Measurements from ENCODE around the gene CLEC4G.
"Not testable (repeated sequence)": the region's sequence is repeated elsewhere in the genome, so short reads cannot be mapped to it uniquely, and the experiment has no call there.

The CLEC4G gene, protein sequence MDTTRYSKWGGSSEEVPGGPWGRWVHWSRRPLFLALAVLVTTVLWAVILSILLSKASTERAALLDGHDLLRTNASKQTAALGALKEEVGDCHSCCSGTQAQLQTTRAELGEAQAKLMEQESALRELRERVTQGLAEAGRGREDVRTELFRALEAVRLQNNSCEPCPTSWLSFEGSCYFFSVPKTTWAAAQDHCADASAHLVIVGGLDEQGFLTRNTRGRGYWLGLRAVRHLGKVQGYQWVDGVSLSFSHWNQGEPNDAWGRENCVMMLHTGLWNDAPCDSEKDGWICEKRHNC

GRCh38 chr19:7732045-7732444 is at the start of gene CLEC4G:
Gene CLEC4G, minus strand, starts transcription at chr19:7732110. Its CDS starts 8 bp downstream, at chr19:7732102.
- no peak for DNase-seq

DNA sequence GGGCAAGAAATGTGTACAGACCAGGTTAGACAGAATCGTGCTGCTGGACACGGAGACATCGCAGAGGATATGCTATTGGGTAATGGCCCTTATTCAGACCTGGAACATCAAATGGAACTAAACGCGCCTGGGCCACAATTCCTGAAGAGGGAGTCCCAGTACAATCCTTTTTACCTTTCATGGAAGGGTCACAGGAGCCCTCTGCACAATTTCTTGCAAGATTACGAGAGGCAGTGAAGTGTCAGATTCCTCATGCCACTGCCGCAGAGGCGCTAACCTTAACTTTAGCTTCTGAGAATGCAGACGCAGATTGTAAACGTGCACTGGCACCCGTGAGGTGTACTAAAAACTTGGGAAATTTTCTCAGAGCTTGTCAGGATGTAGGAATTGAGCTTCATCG is 49.2 kb upstream of the CLEC4G start:
- DNase-seq, result no peak

DNA sequence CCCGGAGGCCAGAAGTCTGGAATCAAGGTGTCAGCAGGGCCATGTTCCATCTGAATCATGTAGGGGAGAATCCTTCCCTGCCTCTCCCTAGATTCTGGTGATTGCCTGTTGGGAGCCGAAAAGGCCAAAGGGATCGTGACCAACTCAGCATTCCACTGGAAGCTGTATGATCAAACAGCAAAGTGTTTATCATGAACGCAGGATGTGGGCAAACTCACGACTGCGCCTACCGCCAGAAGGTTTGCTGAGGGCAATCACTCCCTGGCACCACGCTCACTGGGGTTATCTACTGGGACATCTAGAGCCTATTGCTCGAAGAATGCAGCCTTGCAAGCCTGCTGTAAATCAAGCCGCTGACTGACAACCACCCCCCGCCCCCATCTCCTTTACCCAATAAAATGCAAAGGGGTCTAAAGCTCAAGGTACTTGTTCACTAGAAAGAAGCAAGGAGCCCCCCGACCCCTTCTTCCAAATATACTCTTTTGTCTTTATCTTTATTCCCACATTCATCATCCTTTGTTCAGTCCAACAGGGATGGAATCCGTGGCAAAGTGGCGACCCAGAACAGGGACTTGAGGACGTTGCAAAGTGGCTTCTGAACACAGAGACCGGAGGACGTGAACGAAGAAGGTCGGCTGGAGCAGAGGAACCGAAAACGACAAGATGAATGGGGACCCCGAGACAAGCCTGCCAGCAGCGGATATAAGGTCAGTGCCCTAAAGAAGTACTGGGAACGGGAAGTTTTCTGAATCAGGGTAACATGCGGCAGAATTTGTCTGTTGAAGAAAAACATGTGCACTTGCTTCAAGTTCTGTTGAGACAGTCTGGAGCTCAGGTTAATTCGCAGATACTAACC is 47.9 kb upstream of the CLEC4G start:
- no peak for DNase-seq

DNA sequence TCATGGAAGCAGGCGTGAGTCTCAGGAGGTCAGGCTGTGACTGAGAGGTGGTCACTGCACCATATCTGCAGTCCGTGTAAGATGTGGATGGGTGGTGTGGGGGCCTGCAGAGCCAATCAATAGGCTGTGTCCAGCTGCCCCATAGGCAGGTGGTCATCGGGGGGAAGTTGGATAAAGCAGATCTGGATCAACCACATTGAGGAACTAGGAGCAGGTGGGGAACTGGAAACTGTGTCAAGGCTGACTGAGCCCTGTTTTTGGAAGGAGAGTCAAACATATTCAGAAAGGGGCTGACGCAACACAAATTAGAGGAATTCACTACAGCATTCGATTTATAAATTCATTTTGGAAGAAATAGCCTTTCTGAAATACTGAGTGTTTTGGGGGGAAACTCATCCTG is 46.2 kb upstream of the CLEC4G start:
- DNase-seq, result no peak

GRCh38 chr19:7775761-7776160 is 43.9 kb upstream of the CLEC4G start:
- DNase-seq, result no peak

DNA sequence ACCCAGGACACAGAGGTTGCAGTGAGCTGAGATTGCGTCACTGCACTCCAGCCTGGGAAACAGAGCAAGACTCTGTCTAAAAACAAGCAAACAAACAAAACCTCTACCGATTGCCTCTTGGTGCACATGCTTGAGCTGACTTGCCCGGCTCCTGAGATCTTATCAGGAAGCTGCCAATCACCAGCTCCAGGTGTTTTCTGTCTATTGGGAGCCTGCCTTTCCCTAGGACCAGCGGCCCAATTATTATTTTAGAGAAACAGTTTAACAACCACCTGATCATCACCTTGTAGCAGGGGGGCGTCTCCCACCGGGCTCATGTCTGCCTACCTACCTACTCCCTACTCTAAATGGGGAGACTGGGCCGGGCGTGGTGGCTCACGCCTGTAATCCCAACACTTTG is 41.9 kb upstream of the CLEC4G start:
- no peak for DNase-seq

- no peak for DNase-seq
These were observed 40.9 kb upstream of the CLEC4G start for GRCh38 chr19:7772752-7773291.

- no peak for DNase-seq
These were observed 39.2 kb upstream of the CLEC4G start for GRCh38 chr19:7771072-7771471.

DNA sequence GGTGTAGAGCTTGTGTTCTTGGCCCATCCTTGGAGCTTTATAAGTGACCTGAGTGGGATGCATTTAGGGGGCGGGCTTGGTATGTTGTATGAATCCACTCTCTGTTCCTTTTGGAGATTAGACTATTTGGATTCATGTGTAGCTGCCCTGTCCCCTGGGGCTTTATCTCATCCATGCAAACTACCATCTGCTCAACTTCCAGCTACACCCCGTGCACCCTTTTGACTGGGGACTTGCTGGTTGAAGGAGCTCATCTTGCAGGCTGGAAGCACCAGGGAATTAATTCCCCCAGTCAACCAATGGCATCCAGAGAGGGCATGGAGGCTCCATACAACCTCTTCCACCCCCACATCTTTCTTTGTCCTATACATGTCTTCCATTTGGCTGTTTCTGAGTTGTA is 37.3 kb upstream of the CLEC4G start:
- DNase-seq, result no peak

- no peak for DNase-seq
These were observed 35.6 kb upstream of the CLEC4G start for GRCh38 chr19:7767487-7767886.

DNA sequence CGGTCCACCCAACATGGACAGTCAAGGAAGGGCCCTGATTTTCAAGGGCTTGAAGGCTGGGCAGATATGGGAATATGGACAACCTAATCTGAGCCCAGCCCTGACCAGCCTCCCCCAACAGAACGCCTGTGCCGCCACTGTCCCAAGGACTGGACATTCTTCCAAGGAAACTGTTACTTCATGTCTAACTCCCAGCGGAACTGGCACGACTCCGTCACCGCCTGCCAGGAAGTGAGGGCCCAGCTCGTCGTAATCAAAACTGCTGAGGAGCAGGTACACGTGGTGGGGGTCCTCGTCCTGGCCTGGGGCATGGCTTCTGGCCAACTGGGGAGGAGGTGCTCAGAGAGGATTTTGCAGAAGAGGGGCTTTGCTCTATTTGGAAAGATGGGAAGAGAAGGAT is 34.6 kb upstream of the CLEC4G start:
- no peak for DNase-seq

GRCh38 chr19:7765043-7765442 is 33.1 kb upstream of the CLEC4G start:
- not testable (repeated sequence) for DNase-seq

GRCh38 chr19:7764157-7764556 is 32.2 kb upstream of the CLEC4G start:
- DNase-seq, result not testable (repeated sequence)

DNA sequence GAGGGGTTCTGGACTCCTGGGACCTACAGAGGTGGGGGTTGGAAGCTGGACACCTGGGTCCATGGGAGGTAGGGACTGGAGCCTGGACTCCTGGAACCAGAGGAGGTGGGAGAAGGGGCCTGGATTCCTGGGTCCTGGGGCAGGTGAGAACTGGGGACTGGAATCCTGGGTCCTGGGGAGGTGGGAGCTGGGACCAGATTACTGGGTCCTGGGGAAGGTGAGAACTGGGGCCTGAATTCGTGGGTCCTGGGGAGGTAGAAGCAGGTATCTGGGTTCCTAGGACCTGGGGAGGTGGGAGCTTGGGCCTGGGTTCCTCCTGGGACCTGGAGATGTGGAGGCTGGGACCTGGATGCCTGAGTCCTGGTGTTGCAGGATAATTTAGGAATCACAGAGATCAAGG is 31.8 kb upstream of the CLEC4G start:
- no peak for DNase-seq

GRCh38 chr19:7762719-7763293 is 30.9 kb upstream of the CLEC4G start, which contains the start of gene CLEC4M:
Gene CLEC4M, plus strand, starts transcription at chr19:7763243. Its CDS starts 24 bp downstream, at chr19:7763267.
- DNase-seq, result no peak

- no peak for DNase-seq
These were observed 27.2 kb upstream of the CLEC4G start for GRCh38 chr19:7759156-7759555.

DNA sequence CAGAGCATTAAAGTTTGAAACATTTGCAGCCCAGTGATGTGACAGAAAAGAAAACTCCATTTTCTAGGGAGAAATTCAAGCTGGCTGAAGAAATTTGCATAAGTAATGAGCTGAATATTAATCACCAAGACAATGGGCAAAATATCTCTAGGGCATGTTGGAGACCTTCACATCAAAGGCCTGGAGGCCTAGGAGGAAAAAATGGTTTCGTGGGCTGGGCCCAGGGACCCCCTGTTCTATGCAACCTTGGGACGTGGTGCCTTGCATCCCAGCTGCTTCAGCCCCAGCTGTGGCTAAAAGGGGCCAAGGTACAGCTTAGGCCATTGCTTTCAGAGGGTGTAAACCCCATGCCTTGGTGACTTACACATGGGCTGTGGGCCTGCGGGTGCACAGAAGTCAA is 25.4 kb upstream of the CLEC4G start:
- DNase-seq, result no peak

DNA sequence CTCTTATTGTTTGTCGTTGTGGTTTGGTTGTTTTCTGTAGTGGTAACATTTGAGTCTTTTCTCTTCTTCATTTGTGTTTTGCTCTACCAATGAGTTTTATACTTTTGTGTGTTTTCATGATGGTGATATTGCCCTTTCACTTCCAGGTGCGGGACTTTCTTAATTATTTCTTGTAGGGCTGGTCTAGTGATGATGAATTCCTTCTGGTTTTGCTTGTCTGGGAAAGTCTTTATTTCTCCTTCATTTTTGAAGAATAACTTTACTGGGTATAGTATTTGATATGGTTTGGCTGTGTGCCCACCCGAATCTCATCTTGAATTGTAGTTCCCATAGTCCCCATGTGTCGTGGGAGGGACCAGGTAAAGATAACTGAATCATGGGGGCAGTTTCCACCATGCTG is 24.3 kb upstream of the CLEC4G start:
- no peak for DNase-seq

DNA sequence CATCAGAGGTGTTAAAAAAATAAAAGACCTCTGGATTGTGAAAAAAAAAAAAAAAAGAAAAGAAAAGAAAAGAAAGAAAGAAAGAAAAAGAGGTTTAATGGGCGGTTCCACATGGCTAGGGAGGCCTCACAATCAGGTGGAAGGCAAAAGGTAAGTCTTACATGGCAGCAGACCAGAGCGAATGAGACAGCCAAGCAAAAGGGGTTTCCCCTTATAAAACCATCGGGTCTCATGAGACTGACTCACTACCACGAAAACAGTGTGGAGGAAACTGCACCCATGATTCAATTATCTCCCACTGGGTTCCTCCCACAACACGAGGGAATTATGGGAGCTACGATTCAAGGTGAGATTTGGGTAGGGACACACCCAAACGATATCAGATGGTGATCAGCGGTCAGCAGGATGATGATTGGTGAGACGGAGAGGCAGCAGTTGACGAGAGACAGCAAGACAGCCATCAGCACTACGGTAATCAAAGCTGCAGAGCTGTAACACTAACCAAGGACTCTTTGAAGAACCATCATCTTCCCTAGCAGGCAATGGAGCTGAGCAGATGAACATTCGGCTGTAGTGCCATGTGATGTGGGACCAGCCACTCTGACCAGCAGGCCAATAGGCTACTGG is 19.4 kb upstream of the CLEC4G start:
- no peak for DNase-seq

DNA sequence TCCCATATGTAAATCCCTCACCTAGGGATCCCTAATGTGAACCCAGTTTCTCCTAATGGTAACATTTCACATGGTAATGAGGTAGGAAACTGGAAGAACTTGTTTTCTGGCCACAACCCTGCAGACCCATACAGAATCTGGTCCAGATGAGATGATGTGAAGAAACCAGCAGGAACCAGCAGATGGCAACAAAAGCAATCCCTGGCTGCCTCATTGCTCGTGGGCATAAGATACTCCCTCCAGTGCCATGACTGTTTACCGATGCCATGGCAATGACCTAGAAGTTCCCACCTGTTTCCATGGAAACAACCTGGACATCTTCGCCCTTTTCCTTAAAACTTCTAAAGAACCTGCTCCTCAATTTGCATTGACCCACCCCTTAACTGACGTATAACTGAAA is 16.8 kb upstream of the CLEC4G start:
- no peak for DNase-seq

DNA sequence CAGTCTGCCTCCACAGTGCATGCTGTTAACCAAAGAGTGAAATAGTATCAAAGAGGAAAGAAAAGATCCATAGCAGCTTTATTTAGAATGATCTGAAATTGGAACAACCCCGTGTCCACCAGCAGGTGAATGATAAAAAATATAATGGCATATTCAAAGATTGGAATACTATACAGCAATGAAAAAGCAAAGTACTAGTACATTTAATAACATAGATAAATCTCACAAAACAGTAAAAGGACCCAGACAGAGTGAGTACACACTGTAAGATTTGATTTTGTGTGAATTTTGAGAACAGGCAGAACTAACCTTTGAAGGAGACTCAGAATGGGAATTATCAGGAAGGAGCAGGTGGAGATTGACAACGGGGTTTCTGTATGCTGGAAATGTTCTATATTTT is 16.3 kb upstream of the CLEC4G start:
- no peak for DNase-seq

GRCh38 chr19:7746903-7747884 is 15.3 kb upstream of the CLEC4G start, which contains the start of gene CD209:
Gene CD209, minus strand, starts transcription at chr19:7747534. Its CDS starts 23 bp downstream, at chr19:7747511.
- DNase-seq, result no peak
